Measurements from ENCODE around the gene TM6SF1.

GRCh38 chr15:83099290-83099689 lies 8.2 kb upstream of the TM6SF1 start:
- no peak for TF ChIP-seq CTCF (IDR thresholded peaks at IDR 0.05)
- TF ChIP-seq POLR2A (IDR thresholded peaks at IDR 0.05): no peak

Data from lower leg skin (tissue), 3 donors.